ENCODE data around the gene DBP.

- TF ChIP-seq CTCF (IDR thresholded peaks at IDR 0.05 in 2 of 3, conservative IDR thresholded peaks at IDR 0.05 in 1 of 3; ENCODE audit: control insufficient read depth in 2 of 3, extremely low read depth in 1 of 3, insufficient read depth in 1 of 3, low read depth in 3 of 3, low read length in 3 of 3) (no peak), BRCA1 (IDR thresholded peaks at IDR 0.05; ENCODE audit: low read depth, low read length) (no peak), EP300 (IDR thresholded peaks at IDR 0.05; ENCODE audit: borderline replicate concordance in 1 of 2, control insufficient read depth in 1 of 2, low read depth in 2 of 2, low read length in 2 of 2) (no peak), HCFC1 (IDR thresholded peaks at IDR 0.05; ENCODE audit: low read length) (no peak), BCL3 (IDR thresholded peaks at IDR 0.05; ENCODE audit: borderline replicate concordance, insufficient read depth, low read depth, low read length, poor library complexity, severe bottlenecking) (no peak)
Observed at GRCh38 chr19:48609571-48610108, 27.5 kb downstream of the DBP start.
